Measurements from ENCODE around the gene HDAC3.

Gene HDAC3

DNA sequence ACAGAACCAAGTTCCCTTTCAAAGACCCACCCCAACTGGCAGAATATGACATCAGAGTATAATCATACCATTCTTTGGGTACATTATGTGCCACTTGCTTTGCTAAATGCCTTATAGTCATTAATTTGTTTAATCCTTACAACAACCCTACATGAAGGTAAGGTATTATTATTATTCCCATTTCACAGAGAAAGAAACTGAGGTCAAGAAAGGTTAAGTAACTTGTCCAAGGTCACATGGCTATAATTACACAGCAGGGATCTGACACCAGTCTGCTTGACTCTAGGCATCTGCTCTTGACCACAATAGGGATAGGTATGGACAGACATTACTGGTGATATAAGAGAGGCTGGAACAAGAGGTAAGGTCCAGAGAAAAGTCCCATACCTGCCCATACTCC is 13.3 kb upstream of the HDAC3 start:
- ATAC-seq (ENCODE audit: low read depth) (no peak), DNase-seq (ENCODE audit: low spot score in 2 of 2) (no peak)
- Mint-ChIP-seq H3K4me3 (peak overlapping the region; percentile 98), H3K27me3 (peaks cover 2% of the 10 kb centered on the region), H3K27ac (peak overlapping the region; percentile 88), H3K4me1 (peaks cover 30% of the 10 kb centered on the region), H3K9me3 (no peaks in the 10 kb centered on the region), H3K36me3 (peaks cover 13% of the 10 kb centered on the region)

DNA sequence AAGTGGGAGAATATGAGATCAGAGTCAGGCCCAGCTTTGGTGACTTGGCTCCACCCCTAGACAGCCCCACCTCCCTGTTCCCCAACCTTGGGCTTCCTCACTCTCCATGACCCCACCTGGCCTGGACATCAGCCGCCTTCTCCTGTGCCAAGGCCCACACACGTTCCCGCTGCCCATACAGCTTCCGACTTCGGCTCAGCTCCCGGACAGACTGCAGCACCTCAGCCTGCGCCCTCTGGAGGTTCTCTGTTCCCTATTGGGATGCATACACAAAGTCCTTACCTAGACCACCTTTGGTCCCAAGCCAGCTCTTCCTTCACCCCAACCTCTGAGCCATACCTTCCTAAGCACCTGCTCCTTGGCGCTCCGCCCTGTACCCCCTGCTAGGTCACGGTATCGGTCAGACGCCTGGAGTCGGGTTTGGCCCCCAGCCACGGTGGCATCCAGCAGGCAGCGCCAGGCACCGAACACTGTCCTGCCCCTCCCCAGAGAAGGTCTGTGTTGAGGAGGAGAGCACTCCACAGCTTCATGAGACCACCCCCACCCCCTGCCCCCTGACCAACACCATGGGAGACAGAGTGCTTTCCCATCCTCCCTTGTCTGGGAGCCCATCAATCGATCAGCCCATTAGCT is 12.5 kb upstream of the HDAC3 start:
- H3K9me3 Mint-ChIP-seq: no peaks in the 10 kb centered on the region
- H3K4me1 Mint-ChIP-seq: peaks cover 30% of the 10 kb centered on the region
- peaks cover 16% of the 10 kb centered on the region for H3K36me3 Mint-ChIP-seq
- H3K4me3 Mint-ChIP-seq: no peak overlapping the region
- DNase-seq (ENCODE audit: low spot score in 2 of 2) (no peak), ATAC-seq (ENCODE audit: low read depth) (no peak)
- H3K27ac Mint-ChIP-seq: peak overlapping the region; percentile 8
- H3K27me3 Mint-ChIP-seq: no peaks in the 10 kb centered on the region

DNA sequence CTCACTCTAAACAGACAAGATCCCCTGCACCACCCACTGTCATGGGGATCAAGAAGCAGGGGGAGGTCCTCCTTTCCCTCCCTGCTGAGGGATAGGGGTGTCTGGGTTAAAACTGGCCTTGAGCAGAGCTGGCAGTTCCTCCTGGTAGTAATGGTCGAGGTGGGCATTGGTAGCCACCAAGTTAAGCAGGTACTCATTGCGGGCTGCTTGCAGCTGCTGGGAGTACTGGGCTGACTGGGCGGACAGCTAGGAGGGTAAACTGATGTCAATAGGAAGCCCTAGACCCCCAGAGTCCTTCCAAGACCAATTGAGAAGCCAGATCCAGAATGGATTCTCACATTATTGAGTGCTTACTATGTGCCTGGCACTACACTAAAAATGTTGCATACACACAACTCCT is 11.2 kb upstream of the HDAC3 start:
- H3K27me3 Mint-ChIP-seq: no peaks in the 10 kb centered on the region
- no peak overlapping the region for H3K4me3 Mint-ChIP-seq
- peaks cover 16% of the 10 kb centered on the region for H3K36me3 Mint-ChIP-seq
- no peak for DNase-seq (ENCODE audit: low spot score in 2 of 2)
- H3K9me3 Mint-ChIP-seq: no peaks in the 10 kb centered on the region
- ATAC-seq (ENCODE audit: low read depth): no peak
- H3K27ac Mint-ChIP-seq: no peak overlapping the region
- peaks cover 30% of the 10 kb centered on the region for H3K4me1 Mint-ChIP-seq

DNA sequence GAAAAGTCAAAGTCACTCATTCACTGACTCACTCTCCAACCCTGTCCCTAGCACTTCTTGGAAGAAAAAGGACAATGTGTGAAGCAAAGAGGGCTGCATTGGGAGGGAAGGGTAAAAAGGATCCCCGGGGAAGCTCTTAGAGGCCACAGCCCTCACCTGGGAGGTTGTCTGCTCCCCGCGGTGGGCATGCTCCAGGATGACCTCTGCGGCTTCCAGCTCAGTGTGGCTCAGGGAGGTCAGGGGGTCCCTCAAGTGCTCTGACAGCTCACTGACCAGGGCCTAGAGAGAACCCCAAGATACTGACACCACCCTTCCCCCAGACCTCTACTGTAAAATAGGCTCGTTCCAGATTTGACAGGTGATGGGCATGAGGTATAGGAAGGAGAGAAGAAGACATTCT is 10.6 kb upstream of the HDAC3 start:
- no peak overlapping the region for H3K4me3 Mint-ChIP-seq
- H3K9me3 Mint-ChIP-seq: no peaks in the 10 kb centered on the region
- ATAC-seq (ENCODE audit: low read depth) (no peak), DNase-seq (ENCODE audit: low spot score in 2 of 2) (no peak)
- H3K27me3 Mint-ChIP-seq: no peaks in the 10 kb centered on the region
- H3K4me1 Mint-ChIP-seq: peaks cover 25% of the 10 kb centered on the region
- no peak overlapping the region for H3K27ac Mint-ChIP-seq
- H3K36me3 Mint-ChIP-seq: peaks cover 16% of the 10 kb centered on the region

DNA sequence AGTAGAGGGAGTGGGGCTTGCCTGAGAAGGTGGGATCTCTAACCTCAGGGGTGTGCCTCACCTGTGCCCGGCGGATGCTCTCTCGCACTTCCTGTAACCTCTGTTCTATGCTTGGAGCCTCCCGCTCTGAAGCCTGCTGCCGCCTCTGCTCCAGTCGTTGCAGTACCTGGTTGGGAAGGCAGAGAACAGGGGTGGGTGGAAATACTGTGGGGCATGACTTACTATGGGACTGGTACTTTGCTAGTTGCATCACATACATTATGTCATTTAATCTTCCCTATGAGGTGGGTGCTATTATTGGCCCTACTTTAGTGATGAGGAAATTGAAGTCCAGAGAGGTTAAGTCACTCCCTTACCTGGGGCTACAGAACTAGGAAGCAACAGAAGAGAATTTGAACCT is 9.4 kb upstream of the HDAC3 start:
- peaks cover 18% of the 10 kb centered on the region for H3K36me3 Mint-ChIP-seq

DNA sequence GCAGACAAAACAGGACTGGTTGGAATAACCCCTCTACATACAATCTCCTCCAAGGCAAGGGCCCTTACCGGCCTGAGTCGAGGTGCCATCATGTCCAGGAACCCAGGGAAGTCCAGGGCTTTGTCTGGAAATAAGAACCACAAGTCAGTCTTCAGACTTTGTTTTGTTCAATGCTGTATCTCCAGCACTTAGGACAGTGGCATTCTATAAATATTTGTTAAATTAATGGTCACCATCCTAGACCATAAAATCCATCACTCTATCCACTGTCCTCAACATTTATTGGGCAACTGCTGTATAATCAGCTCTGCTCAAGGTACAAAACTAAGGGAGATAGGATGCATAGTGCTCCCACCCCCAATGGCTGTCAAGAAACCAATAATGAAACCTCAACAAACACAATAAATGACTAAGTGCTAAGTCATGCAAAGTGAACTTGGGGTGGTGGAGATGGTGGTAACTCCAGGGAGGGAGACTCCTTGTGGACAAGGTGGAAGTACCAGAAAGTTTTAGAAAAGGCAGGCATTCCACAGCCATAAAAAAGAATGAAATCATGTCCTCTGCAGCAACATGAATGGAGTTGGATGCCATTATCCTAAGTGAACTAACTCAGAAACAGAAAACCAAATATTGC is 5.1 kb upstream of the HDAC3 start:
- no peaks in the 10 kb centered on the region for H3K27me3 Mint-ChIP-seq
- no peaks in the 10 kb centered on the region for H3K9me3 Mint-ChIP-seq
- ATAC-seq (ENCODE audit: low read depth): no peak
- H3K4me1 Mint-ChIP-seq: peaks cover 8% of the 10 kb centered on the region
- peaks cover 17% of the 10 kb centered on the region for H3K36me3 Mint-ChIP-seq
- DNase-seq (ENCODE audit: low spot score in 2 of 2): no peak
- H3K4me3 Mint-ChIP-seq: no peak overlapping the region
- no peak overlapping the region for H3K27ac Mint-ChIP-seq

More for the DNA sequence above, 9.4 kb upstream of the HDAC3 start:
- Mint-ChIP-seq H3K27me3 (no peaks in the 10 kb centered on the region), H3K9me3 (no peaks in the 10 kb centered on the region), H3K27ac (no peak overlapping the region), H3K4me3 (no peak overlapping the region), H3K4me1 (peaks cover 21% of the 10 kb centered on the region)
- no peak for ATAC-seq (ENCODE audit: low read depth)
- DNase-seq (ENCODE audit: low spot score in 2 of 2): no peak

DNA sequence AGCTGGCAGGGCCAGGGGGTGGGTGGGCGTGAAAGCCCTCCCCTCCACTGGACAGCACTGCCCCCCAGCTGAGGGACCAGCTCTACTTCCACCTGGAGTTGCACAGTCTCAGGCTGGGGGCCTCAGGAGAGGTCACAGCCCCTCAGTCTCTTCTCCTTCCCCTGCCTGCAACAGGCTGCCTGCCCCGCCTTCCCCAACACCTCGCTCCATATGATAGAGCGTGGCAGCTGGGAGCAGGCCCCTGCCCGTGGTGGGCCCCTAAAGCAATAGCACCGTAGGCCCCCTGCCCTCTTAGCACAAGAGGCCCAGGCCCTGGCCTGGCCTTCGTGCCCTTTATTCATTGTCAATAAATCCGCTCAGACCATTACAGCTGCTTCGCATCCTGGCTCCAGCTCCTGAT is 4.0 kb upstream of the HDAC3 start:
- Mint-ChIP-seq H3K27me3 (no peaks in the 10 kb centered on the region), H3K27ac (no peak overlapping the region), H3K4me3 (no peak overlapping the region), H3K36me3 (peaks cover 11% of the 10 kb centered on the region), H3K4me1 (peaks cover 11% of the 10 kb centered on the region), H3K9me3 (no peaks in the 10 kb centered on the region)
- ATAC-seq (ENCODE audit: low read depth) (no peak), DNase-seq (ENCODE audit: low spot score in 2 of 2) (no peak)

DNA sequence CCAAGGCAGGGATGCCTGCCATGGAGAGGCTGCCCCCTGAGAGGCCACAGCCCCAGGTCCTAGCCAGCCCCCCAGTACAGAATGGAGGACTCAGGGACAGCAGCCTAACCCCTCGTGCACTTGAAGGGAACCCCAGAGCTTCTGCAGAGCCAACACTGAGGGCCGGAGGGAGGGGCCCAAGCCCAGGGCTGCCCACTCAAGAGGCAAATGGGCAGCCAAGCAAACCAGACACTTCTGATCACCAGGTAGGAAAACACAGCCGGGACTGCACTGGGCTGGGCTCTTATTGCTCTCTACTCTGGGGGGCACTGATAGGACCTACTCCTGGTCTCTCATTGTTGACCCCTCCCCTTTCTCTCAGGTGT is 3.4 kb upstream of the HDAC3 start:
- Mint-ChIP-seq H3K27me3 (no peaks in the 10 kb centered on the region), H3K9me3 (no peaks in the 10 kb centered on the region), H3K4me1 (peaks cover 18% of the 10 kb centered on the region), H3K4me3 (no peak overlapping the region), H3K27ac (no peak overlapping the region), H3K36me3 (peaks cover 10% of the 10 kb centered on the region)
- no peak for ATAC-seq (ENCODE audit: low read depth)
- DNase-seq (ENCODE audit: low spot score in 2 of 2): no peak

DNA sequence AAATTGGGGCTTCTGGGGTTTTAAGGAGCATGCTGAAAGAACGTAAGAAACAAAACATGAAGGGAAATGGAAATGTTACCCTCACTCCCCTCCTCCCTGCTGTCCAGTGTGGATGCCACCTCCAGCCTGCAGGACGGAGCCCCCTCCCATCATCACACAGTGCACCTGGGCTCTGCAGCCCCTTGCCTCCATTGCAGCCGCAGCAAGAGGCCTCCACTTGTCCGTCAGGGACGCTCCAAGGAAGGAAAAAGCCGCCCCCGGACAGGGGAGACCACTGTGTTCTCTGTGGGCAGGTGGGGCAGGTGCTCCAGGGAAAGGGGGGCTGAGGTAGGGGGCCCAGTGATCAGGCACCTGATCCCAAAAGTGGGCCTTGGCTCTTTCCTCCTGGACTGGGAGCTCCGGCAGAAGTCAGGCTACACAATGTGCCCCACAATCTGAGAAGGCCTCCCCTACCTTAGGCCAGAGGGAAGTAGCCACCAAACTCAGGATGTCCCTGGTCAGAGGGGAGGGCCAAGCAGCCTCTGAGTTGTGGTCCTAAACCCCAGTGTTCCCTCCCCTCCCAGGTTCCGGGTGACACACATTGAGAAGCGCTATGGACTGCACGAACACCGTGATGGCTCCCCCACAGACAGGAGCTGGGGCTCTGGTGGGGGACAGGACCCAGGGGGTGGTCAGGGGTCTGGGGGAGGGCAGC is 2.9 kb upstream of the HDAC3 start:
- peaks cover 6% of the 10 kb centered on the region for H3K36me3 Mint-ChIP-seq
- H3K9me3 Mint-ChIP-seq: no peaks in the 10 kb centered on the region
- no peak for ATAC-seq (ENCODE audit: low read depth)

DNA sequence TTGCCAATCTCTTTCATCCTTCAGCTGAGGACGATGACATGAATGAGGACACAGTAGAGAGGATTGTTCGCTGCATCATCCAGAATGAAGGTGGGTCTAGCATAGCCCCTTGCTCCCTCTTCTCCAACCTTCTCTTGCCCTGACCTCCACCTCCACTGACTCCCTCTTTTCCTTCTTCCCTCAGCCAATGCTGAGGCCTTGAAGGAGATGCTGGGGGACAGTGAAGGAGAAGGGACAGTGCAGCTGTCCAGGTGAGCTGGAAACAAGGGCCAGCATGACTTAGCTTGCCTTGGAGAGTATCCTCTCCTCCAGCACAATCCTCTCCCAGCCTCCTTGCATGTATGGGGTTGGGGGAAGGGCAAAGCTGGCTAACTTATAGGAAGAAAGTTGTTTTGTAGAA is 2.1 kb upstream of the HDAC3 start:
- no peak for DNase-seq (ENCODE audit: low spot score in 2 of 2)
- Mint-ChIP-seq H3K9me3 (no peaks in the 10 kb centered on the region), H3K4me3 (peak overlapping the region; percentile 94), H3K4me1 (peaks cover 27% of the 10 kb centered on the region), H3K27me3 (no peaks in the 10 kb centered on the region), H3K36me3 (peaks cover 9% of the 10 kb centered on the region), H3K27ac (peak overlapping the region; percentile 74)
- no peak for ATAC-seq (ENCODE audit: low read depth)

More for the DNA sequence above, 2.9 kb upstream of the HDAC3 start:
- Mint-ChIP-seq H3K27me3 (no peaks in the 10 kb centered on the region), H3K4me3 (no peak overlapping the region), H3K4me1 (peaks cover 22% of the 10 kb centered on the region), H3K27ac (no peak overlapping the region)
- no peak for DNase-seq (ENCODE audit: low spot score in 2 of 2)

DNA sequence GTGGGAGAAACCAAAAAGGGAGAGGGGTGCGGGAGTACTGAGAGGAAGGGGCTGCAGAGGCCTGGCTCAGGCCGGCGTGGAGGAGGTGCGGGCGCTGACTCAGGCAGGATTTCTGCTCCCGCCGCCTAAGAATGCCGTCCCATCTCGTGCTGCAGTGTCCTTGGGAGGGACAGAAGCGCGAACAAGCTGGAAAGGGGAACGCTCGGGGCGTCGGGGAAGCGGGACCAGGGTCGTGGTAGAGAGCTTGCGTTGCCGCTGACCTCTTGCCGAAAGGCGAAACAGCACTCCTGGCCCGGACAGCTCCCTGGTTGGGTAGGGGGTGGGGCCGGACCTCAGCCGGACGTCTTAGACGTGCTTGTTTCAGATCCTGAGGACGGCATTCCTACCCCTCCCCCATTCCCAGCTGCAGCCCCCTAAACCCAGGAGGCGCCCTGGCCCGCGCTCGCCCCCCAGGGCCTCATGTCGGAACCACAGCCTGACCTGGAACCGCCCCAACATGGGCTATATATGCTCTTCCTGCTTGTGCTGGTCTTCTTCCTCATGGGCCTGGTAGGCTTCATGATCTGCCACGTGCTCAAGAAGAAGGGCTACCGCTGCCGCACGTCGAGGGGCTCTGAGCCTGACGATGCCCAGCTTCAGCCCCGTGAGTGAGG is 1.2 kb upstream of the HDAC3 start:
- DNase-seq (ENCODE audit: low spot score in 2 of 2) (peak; percentile 64 to 68), ATAC-seq (ENCODE audit: low read depth) (peak; percentile 58)
- Mint-ChIP-seq H3K27ac (peak overlapping the region; percentile 74), H3K36me3 (peaks cover 9% of the 10 kb centered on the region), H3K4me3 (peak overlapping the region; percentile 94), H3K9me3 (no peaks in the 10 kb centered on the region), H3K4me1 (peaks cover 27% of the 10 kb centered on the region), H3K27me3 (no peaks in the 10 kb centered on the region)

DNA sequence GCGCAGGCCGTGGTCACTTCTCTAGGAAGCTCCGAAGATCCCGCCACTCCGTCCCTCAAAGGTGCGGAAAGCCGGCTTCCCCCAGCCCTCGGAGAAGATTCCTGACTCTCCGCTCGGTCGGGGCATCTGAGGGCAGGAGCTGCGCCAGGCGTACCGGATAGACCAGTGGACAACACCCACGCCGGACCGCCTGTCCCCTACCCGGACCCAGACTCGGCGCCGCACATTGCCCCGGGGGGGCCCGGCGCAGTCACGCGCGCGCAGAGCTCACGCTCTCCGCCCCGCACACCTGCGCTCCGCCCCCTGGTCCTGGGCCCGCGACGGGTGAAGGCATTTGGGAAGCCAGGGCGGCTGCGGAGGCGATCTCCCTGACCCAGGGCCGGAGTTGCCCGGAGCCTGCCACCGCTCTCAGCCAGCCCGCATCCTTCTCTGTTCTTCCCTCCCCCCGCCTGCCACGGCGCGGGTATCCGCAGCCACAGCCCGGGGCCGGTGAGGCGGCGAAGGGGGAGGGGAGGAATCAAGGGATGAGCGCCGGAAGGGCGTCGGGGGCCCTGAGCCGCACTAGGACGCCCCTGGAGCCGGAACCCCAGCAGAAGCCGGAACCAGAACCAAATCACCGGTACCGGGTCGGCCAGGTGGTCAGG is 596 bp upstream of the HDAC3 start:
- DNase-seq (ENCODE audit: low spot score in 2 of 2) (peak in 1 of 2 donors; percentile 41), ATAC-seq (ENCODE audit: low read depth) (peak; percentile 52)
- H3K4me3 Mint-ChIP-seq: peak overlapping the region; percentile 94
- peak overlapping the region; percentile 74 for H3K27ac Mint-ChIP-seq
- H3K9me3 Mint-ChIP-seq: no peaks in the 10 kb centered on the region
- H3K27me3 Mint-ChIP-seq: no peaks in the 10 kb centered on the region
- H3K4me1 Mint-ChIP-seq: peaks cover 27% of the 10 kb centered on the region
- peaks cover 11% of the 10 kb centered on the region for H3K36me3 Mint-ChIP-seq

DNA sequence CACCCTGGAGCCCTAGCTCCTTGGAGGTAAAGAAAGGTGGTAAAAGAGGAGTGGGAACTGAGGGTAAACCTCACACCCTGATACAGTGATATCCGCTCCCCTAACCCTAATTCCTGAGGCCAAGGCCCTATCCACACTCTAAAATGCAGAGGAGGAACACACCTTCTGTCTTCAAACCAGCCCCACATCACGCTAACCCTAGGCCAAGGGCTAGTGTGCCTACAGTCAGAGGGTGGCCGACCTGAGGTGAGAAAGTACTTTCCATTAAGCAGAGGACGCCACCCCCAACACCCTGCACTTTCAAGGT is 590 bp downstream of the HDAC3 start:
- ATAC-seq (ENCODE audit: low read depth) (no peak), DNase-seq (ENCODE audit: low spot score in 2 of 2) (no peak)
- H3K9me3 Mint-ChIP-seq: no peaks in the 10 kb centered on the region
- peaks cover 29% of the 10 kb centered on the region for H3K4me1 Mint-ChIP-seq
- H3K27ac Mint-ChIP-seq: peak overlapping the region; percentile 74
- peak overlapping the region; percentile 94 for H3K4me3 Mint-ChIP-seq
- no peaks in the 10 kb centered on the region for H3K27me3 Mint-ChIP-seq
- H3K36me3 Mint-ChIP-seq: peaks cover 11% of the 10 kb centered on the region

DNA sequence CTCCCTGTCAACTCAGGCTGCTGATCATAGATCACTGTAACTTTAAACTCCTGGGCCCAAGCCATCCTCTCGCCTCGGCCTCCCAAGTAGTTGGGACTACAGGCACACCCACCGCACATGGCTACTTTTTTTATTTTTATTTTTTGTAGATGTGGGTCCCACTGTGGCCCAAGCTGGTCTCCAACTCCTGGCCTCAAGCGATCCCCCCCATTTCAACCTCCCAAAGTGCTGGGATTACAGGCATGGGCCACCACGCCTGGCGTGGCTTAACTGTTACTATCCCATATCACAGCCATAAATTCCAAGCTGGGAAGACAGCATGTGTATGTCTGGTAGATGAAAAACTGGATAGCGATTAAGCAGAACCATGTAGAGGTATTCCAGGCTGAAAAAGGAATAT is 1.0 kb downstream of the HDAC3 start:
- ATAC-seq (ENCODE audit: low read depth) (no peak), DNase-seq (ENCODE audit: low spot score in 2 of 2) (no peak)
- Mint-ChIP-seq H3K27ac (peak overlapping the region; percentile 74), H3K36me3 (peaks cover 7% of the 10 kb centered on the region), H3K9me3 (no peaks in the 10 kb centered on the region), H3K4me1 (peaks cover 29% of the 10 kb centered on the region), H3K4me3 (peak overlapping the region; percentile 94), H3K27me3 (no peaks in the 10 kb centered on the region)

Data from memory B cell (primary cell).